ENCODE results near the gene TUBGCP5.

DNA sequence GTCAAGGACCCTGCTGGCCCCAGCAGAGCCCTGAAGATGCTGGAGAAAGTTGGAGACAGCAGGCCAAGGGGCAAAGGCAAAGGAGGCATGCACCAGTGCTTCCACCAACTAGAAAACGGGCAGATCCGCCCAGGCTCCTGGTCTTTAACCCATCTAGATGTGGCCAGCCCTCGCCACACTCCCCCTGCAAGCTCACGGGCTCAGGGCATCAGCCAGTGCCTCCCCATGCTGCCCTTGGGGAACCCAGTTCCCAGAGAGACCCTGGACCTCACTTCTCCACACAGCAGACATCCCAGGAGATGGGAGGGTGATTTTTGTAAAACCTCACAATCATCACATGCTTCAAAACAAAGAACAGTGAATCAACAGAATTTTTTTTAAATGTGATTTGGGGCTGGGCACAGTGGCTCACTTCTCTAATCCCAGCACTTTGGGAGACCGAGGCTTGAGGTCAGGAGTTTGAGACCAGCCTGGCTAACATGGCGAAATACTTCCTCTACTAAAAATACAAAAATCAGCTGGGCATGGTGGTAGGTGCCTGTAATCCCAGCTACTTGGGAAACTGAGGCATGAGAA, 83.7 kb downstream of the TUBGCP5 start:
- TF ChIP-seq, protein P1, sequence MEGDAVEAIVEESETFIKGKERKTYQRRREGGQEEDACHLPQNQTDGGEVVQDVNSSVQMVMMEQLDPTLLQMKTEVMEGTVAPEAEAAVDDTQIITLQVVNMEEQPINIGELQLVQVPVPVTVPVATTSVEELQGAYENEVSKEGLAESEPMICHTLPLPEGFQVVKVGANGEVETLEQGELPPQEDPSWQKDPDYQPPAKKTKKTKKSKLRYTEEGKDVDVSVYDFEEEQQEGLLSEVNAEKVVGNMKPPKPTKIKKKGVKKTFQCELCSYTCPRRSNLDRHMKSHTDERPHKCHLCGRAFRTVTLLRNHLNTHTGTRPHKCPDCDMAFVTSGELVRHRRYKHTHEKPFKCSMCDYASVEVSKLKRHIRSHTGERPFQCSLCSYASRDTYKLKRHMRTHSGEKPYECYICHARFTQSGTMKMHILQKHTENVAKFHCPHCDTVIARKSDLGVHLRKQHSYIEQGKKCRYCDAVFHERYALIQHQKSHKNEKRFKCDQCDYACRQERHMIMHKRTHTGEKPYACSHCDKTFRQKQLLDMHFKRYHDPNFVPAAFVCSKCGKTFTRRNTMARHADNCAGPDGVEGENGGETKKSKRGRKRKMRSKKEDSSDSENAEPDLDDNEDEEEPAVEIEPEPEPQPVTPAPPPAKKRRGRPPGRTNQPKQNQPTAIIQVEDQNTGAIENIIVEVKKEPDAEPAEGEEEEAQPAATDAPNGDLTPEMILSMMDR (conservative IDR thresholded peaks at IDR 0.05; ENCODE audit: low read depth, low read length): no peak
- TF ChIP-seq RFX5 (IDR thresholded peaks at IDR 0.05; ENCODE audit: low read depth, low read length) (no peak), RAD21 (IDR thresholded peaks at IDR 0.05; ENCODE audit: low read length) (no peak), POLR2A (IDR thresholded peaks at IDR 0.05; ENCODE audit: low read depth, low read length) (no peak)
- TF ChIP-seq, protein P2, sequence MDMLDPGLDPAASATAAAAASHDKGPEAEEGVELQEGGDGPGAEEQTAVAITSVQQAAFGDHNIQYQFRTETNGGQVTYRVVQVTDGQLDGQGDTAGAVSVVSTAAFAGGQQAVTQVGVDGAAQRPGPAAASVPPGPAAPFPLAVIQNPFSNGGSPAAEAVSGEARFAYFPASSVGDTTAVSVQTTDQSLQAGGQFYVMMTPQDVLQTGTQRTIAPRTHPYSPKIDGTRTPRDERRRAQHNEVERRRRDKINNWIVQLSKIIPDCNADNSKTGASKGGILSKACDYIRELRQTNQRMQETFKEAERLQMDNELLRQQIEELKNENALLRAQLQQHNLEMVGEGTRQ (IDR thresholded peaks at IDR 0.05; ENCODE audit: low read depth, low read length): no peak

All from IMR-90 (cell line).